ENCODE measurements around the gene ZZZ3.
"Not testable (repeated sequence)": the region's sequence is repeated elsewhere in the genome, so short reads cannot be mapped to it uniquely, and the experiment has no call there.

ZZZ3 gene

DNA sequence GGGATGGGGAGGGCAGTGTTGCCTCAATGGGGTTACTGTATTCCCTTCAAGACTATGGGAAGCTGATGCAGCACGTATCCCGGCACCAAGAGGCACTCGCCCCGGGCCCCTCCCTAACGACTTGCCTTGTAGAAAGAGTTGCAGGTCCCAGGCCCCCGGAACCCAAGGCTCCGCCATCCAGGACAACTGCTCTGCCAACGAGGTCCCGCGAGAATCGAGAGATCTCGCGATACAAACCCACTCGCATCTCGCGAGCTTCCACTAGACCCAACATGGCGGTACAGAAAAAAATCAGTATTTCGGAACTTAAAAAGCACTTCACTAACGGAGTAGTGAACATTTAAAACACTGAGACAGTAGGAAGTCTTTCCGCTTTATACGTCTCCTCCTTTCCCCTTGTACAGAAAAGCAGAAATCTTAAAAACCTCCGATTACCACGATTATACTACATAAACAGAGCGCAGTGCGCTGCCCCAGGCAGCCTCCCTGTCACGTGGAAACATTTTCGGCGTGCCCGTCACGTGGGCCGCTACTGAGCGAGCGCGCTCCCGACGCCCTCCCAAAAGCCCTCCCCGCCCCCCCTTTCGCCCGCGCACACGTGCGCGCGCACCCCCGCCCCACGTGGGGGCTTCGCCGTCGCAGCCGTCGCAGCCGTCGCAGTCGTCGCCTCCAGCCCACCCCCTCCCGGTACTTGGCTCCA lies at the start of gene ZZZ3:
Gene ZZZ3 (minus strand): TSS at position 199 of the 700 bp plus-strand sequence. CDS start 49,304 bp downstream, outside the sequence.
- DNase-seq (ENCODE audit: low read depth in 3 of 3, low spot score in 1 of 3), result peak; percentile 80 to 83 (median 82)

GRCh38 chr1:77732090-77732489 lies 49.6 kb upstream of the ZZZ3 start:
- DNase-seq (ENCODE audit: low read depth in 3 of 3, low spot score in 1 of 3), result no peak

DNA sequence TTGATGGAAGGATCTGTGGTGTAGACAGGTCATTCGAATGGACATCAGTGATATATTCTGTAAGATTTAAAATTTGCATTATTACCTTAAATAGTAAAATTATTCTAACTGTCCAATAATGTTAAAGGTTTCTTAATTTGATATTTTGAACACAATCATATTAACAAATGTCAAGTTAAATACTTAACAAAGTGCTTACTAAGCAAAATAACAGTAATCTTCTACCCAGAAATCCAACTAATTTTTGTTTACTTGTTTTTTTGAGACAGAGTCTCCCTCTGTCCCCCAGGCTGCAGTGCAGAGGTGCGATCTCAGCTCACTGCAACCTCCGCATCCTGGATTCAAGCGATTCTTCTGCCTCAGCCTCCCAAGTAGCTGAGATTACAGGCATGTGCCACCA lies 43.2 kb upstream of the ZZZ3 start:
- DNase-seq (ENCODE audit: low read depth in 3 of 3, low spot score in 1 of 3), result no peak

DNA sequence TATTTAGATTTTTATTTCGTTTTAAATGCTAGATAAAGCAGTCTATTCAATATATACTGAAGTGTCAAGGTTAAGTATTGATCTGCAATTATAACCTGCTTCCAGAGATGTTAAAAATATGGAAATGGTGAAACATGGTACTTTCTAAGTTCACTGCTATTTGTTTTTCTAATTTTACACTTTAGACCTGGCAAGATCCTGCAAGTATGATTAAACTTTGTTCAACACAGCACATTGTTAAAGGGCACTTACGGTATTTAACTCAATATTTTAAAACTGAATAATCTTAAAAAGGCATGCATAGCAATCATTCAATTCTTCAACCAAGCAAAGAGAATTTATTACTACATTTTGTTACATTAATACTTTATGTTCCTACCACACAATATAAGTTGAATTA lies 35.7 kb upstream of the ZZZ3 start:
- DNase-seq (ENCODE audit: low read depth in 3 of 3, low spot score in 1 of 3), result no peak

- DNase-seq (ENCODE audit: low read depth in 3 of 3, low spot score in 1 of 3), result no peak
Observed at GRCh38 chr1:77716065-77716464, 33.6 kb upstream of the ZZZ3 start.

DNA sequence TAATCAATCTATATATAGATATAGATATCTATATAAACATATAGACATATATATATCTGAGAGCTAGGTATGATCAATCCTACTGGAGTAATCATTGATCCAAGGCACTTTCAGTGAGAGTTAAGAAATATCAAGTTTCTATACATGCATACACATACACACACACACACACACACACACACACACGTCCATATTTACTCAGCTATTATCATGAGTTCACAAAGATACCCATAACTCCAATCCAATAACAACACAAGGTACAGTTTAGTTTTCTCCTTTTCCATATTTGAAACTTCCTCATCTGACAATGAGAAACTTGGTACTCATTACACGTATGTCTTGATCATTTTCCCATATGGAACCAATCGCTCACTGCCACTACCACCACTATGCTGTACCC lies 27.3 kb upstream of the ZZZ3 start:
- no peak for DNase-seq (ENCODE audit: low read depth in 3 of 3, low spot score in 1 of 3)

DNA sequence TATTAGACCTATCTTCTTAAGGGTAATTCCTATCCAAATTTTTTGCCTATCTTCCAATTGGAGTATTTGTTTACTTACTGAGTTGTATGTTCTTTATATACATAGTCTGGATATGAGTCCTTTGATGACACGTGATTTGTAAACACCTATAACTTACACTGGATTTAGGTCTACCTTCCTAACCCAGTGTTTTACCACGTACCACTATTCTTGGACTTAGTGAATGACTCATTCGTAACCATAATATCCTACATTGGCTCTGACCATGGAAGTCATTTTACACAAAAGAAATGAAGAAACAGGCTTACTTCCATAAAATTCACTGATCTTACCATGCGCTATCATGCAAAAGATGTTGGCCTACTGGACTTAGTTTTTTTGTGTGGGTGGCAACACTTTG lies 23.9 kb upstream of the ZZZ3 start:
- no peak for DNase-seq (ENCODE audit: low read depth in 3 of 3, low spot score in 1 of 3)

DNA sequence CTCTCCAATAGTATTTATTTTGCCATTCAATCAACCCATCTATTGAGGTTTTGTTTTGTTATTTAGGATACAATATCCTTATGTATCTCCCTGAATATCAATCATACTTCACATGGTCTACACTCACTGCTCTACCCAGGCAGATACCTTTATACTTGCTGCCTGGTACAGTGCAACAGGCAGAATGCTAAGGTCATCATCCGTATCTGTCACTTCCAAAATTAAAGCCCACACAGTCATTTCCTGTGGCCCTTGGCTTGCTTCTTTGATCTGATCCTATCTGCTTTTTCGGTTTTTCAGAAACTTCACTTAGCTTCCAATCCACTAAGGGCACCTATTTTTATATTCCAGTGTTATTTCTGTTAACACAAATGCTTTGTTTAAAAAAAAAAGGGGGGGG lies 22.3 kb upstream of the ZZZ3 start:
- DNase-seq (ENCODE audit: low read depth in 3 of 3, low spot score in 1 of 3), result no peak

DNA sequence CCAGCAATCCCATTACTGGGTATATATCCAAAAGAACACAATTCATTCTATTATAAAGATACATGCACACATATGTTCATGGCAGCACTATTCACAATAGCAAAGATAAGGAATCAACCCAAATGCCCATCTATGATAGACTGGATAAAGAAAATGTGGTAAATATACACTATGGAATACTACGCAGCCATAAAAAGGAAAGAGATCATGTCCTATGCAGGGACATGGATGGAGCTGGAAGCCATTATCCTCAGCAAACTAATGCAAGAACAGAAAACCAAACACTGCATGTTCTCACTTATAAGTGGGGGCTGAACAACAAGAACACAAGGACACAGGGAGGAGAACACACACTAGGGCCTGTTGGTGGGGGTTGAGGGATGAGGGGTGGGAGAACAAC lies 17.2 kb upstream of the ZZZ3 start:
- not testable (repeated sequence) for DNase-seq (ENCODE audit: low read depth in 3 of 3, low spot score in 1 of 3)

DNA sequence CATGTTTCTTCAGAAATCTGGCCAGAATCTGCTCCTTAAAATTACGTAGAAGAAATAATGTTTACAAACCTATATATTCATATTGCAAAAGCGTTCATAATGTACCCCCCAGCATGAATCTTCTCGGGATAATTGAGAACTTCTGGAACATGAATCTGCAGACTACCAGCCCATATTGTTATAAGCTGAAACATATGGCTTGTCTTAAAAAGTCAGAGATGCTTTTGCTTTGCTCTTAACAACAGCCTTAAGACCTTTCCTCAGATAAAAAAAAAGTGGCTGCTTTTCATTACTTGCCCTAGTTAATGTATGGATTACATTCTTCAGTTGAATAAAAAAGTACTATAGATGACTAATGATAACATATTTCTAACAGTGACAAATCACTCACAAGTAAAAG lies 15.0 kb upstream of the ZZZ3 start:
- no peak for DNase-seq (ENCODE audit: low read depth in 3 of 3, low spot score in 1 of 3)

- no peak for DNase-seq (ENCODE audit: low read depth in 3 of 3, low spot score in 1 of 3)
Observed at GRCh38 chr1:77688939-77689338, 6.5 kb upstream of the ZZZ3 start.

DNA sequence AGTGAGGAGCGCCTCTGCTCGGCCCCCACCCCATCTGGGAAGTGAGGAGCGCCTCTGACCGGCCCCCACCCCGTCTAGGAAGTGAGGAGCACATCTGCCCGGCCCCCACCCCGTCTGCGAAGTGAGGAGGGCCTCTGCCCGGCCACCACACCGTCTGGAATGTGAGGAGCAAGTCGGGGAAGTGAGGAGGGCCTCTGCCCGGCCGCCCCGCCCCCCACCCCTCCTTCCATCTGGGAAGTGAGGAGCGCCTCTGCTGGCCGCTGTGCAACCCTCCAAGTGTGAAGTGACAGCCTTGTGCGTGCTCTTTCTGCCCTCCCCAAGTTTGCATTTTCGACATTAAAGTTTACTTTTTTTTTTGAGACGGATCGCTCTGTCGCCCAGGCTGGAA lies 5.1 kb upstream of the ZZZ3 start:
- no peak for DNase-seq (ENCODE audit: low read depth in 3 of 3, low spot score in 1 of 3)

- no peak for DNase-seq (ENCODE audit: low read depth in 3 of 3, low spot score in 1 of 3)
Observed at GRCh38 chr1:77686796-77687518, 4.5 kb upstream of the ZZZ3 start.

DNA sequence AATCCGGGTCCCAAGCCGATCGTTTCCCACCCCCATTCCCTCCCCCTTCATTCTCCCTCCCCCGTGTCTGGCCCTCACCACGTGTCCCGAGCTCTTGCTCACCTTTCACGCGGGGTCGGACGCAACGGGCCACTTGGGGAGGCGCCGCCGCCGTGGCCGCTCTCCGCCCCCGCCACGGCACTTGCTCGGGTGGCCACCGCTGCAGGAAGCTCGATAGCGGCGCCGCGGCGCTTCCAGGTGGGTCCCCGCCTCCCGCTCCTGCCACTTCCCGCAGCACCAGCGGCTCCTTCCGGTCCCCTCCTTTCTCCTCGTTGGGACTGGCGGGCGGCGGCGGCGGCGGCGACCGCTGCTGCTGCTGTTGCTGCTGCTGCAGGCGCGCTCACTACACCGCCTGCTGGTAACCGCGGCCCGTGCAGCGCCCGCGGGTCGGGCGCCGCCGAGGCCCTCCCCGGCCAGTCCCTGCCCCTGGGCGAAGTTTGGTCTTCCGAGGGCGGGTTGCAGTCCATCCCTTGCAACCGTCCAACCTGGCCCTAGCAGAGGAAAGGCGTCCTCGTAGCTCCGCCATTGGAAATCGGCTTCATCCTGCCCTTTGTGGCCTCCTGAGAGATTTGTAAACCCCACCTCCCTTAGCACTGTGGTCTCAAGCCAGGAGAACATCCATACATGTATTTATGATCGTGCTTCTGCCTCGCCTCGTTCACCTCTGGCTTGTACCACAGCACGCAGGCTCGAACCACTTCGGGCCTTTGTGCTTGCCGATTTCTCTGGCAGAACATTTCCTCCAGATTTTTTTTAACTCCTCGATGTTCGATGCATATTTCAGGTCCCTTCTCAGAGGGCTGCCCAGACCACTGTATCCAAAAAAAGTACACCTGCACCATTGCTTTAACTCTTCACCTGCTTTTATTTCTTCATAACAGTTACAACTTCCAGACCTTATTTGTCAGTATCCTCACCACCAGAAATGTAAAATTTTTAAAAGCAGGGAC lies 996 bp upstream of the ZZZ3 start:
- peak; percentile 79 to 83 (median 82) for DNase-seq (ENCODE audit: low read depth in 3 of 3, low spot score in 1 of 3)

- DNase-seq (ENCODE audit: low read depth in 3 of 3, low spot score in 1 of 3), result no peak
Observed at GRCh38 chr1:77680173-77680572, 2.3 kb downstream of the ZZZ3 start.

GRCh38 chr1:77678660-77679610 lies 3.5 kb downstream of the ZZZ3 start:
- DNase-seq (ENCODE audit: low read depth in 3 of 3, low spot score in 1 of 3), result no peak

- not testable (repeated sequence) for DNase-seq (ENCODE audit: low read depth in 3 of 3, low spot score in 1 of 3)
Observed at GRCh38 chr1:77674807-77675206, 7.7 kb downstream of the ZZZ3 start.

- DNase-seq (ENCODE audit: low read depth in 3 of 3, low spot score in 1 of 3), result no peak
Observed at GRCh38 chr1:77673716-77674355, 8.6 kb downstream of the ZZZ3 start.

- no peak for DNase-seq (ENCODE audit: low read depth in 3 of 3, low spot score in 1 of 3)
Observed at GRCh38 chr1:77673030-77673429, 9.4 kb downstream of the ZZZ3 start.

DNA sequence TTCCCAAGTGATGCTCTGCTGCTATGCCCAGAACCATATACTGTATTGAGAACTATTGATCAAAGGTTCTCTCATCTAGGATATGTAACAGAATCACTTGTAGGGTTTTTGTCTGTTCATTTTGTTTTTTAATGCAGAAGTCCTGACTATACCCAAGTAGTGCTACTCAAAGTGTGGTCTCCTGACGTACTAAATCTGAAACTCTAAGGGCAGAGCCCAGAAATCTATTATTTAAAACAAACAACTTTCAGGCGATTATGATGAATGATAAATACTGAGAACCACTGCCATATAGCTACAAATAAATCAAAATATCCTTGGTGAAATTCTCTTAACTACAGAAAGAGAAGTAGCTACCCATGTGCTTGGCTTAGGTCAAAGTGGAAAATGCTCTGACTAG lies 10.1 kb downstream of the ZZZ3 start:
- DNase-seq (ENCODE audit: low read depth in 3 of 3, low spot score in 1 of 3), result no peak
